Osteoblast (primary cell): ENCODE data around the gene KIF13A. TPM values are rescaled to one million over a fixed set of nuclear protein-coding genes. Genes with fewer than 3 reads are reported as not detected.
A peak's percentile ranks its signal among the peaks of the same experiment; 100 is the strongest.

ENCODE experiments used
- DNase-seq: peaks from one replicate; pipeline ENCODE4 v3.0.0; 2011; ENCODE audit warnings: low spot score, mixed read lengths; ENCODE audit not compliant: insufficient read length; ENCODE audit errors: missing footprints
- H2AFZ ChIP-seq: 2 replicates; pipeline ENCODE4 v1.6.0; 2011; ENCODE audit warnings: mild to moderate bottlenecking, low read length
- H3K27ac ChIP-seq: 2 replicates; pipeline ENCODE4 v1.5.1; 2011; ENCODE audit warnings: mild to moderate bottlenecking, low read depth, low read length, moderate library complexity
- H3K27me3 ChIP-seq: 2 replicates; pipeline ENCODE4 v1.6.0; 2012; ENCODE audit warnings: mild to moderate bottlenecking, control low read depth, inconsistent platforms, low read length, moderate library complexity; ENCODE audit not compliant: insufficient read depth
- H3K36me3 ChIP-seq: 2 replicates; pipeline ENCODE4 v1.5.1; 2011; ENCODE audit warnings: mild to moderate bottlenecking, low read length, control low read depth, moderate library complexity; ENCODE audit not compliant: insufficient read depth
- H3K4me1 ChIP-seq: 2 replicates; pipeline ENCODE4 v1.5.1; 2011; ENCODE audit warnings: mild to moderate bottlenecking, low read length, control low read depth, moderate library complexity; ENCODE audit not compliant: insufficient read depth
- H3K4me2 ChIP-seq: 2 replicates; pipeline ENCODE4 v1.6.0; 2011; ENCODE audit warnings: mild to moderate bottlenecking, low read length; ENCODE audit not compliant: insufficient read depth
- H3K4me3 ChIP-seq: fragments of 200-600 bp; sonication (generic); 3 replicates; pipeline ENCODE4 v1.5.1; 2012; ENCODE audit warnings: mild to moderate bottlenecking, low read length, inconsistent platforms; ENCODE audit not compliant: insufficient read depth
- H3K79me2 ChIP-seq: 2 replicates; pipeline ENCODE4 v1.6.0; 2012; ENCODE audit warnings: mild to moderate bottlenecking, low read length, control low read depth, inconsistent platforms; ENCODE audit not compliant: insufficient read depth
- H3K9me3 ChIP-seq: 2 replicates; pipeline ENCODE4 v1.5.1; 2011; ENCODE audit warnings: low read depth, low read length, control low read depth
- H4K20me1 ChIP-seq: 2 replicates; pipeline ENCODE4 v1.6.0; 2012; ENCODE audit warnings: mild to moderate bottlenecking, low read length, control low read depth; ENCODE audit not compliant: insufficient read depth
- CTCF ChIP-seq: IDR thresholded peaks from 2 replicates; pipeline ENCODE4 v1.5.1; 2011; ENCODE audit warnings: mild to moderate bottlenecking, low read depth, low read length, moderate library complexity; ENCODE audit errors: extremely low read depth
- total RNA-seq: library from RNA; depleted of rRNA; stranded (reverse); fragments of >200 nt; gene quantifications from 2 replicates; pipeline ENCODE4 v1.2.3, GENCODE V29; 2012

Gene KIF13A
- total RNA-seq, 1 donor: 61.5 TPM

- H3K27ac ChIP-seq: no peak overlapping the region
- H3K4me3 ChIP-seq: no peak overlapping the region
- H2AFZ ChIP-seq: no peak overlapping the region
- peaks cover 3% of the 10 kb centered on the region for H3K4me1 ChIP-seq
- H3K9me3 ChIP-seq: no peaks in the 10 kb centered on the region
- no peaks in the 10 kb centered on the region for H4K20me1 ChIP-seq
- H3K79me2 ChIP-seq: no peaks in the 10 kb centered on the region
- H3K4me2 ChIP-seq: no peak overlapping the region
- no peaks in the 10 kb centered on the region for H3K27me3 ChIP-seq
- no peak for TF ChIP-seq CTCF
- DNase-seq: no peak
- peaks cover 45% of the 10 kb centered on the region for H3K36me3 ChIP-seq
These were observed 169.7 kb downstream of the KIF13A start for GRCh38 chr6:17817763-17818162.

GRCh38 chr6:17816921-17817611 is 170.4 kb downstream of the KIF13A start:
- Histone ChIP-seq H3K4me2 (no peak overlapping the region), H3K4me1 (peaks cover 3% of the 10 kb centered on the region), H4K20me1 (no peaks in the 10 kb centered on the region), H3K9me3 (no peaks in the 10 kb centered on the region), H2AFZ (no peak overlapping the region), H3K27me3 (no peaks in the 10 kb centered on the region), H3K36me3 (peaks cover 46% of the 10 kb centered on the region), H3K27ac (no peak overlapping the region), H3K79me2 (no peaks in the 10 kb centered on the region), H3K4me3 (no peak overlapping the region)
- TF ChIP-seq CTCF: peak; percentile 17
- no peak for DNase-seq

GRCh38 chr6:17813542-17813941 is 173.9 kb downstream of the KIF13A start:
- no peak overlapping the region for H3K27ac ChIP-seq
- H3K27me3 ChIP-seq: no peaks in the 10 kb centered on the region
- DNase-seq: no peak
- H3K36me3 ChIP-seq: peaks cover 57% of the 10 kb centered on the region
- no peak for TF ChIP-seq CTCF
- H3K4me1 ChIP-seq: peaks cover 3% of the 10 kb centered on the region
- no peaks in the 10 kb centered on the region for H3K79me2 ChIP-seq
- H2AFZ ChIP-seq: no peak overlapping the region
- H4K20me1 ChIP-seq: peaks cover 3% of the 10 kb centered on the region
- no peak overlapping the region for H3K4me2 ChIP-seq
- H3K4me3 ChIP-seq: no peak overlapping the region
- no peaks in the 10 kb centered on the region for H3K9me3 ChIP-seq

GRCh38 chr6:17812311-17812710 is 175.1 kb downstream of the KIF13A start:
- Histone ChIP-seq H4K20me1 (peaks cover 3% of the 10 kb centered on the region), H3K27me3 (no peaks in the 10 kb centered on the region), H3K36me3 (peaks cover 56% of the 10 kb centered on the region), H3K4me2 (no peak overlapping the region), H3K4me1 (no peaks in the 10 kb centered on the region), H3K79me2 (no peaks in the 10 kb centered on the region), H3K27ac (no peak overlapping the region), H2AFZ (no peak overlapping the region), H3K4me3 (no peak overlapping the region), H3K9me3 (no peaks in the 10 kb centered on the region)
- no peak for DNase-seq
- no peak for TF ChIP-seq CTCF
